Stimulated activated CD4-positive, alpha-beta T cell treated with anti-CD3 and anti-CD28 coated beads, Interleukin-12 subunit alpha, Interleukin-12 subunit beta, amount 100 ng/mL, for 24 hours (primary cell): Measurements from ENCODE around the gene LSM10.

Source experiments
- DNase-seq, 2 experiments: peaks; one replicate each; pipeline ENCODE4 v3.0.0-alpha.2; 2020; ENCODE audit warnings: low read depth in 2 of 2

The LSM10 gene

DNA sequence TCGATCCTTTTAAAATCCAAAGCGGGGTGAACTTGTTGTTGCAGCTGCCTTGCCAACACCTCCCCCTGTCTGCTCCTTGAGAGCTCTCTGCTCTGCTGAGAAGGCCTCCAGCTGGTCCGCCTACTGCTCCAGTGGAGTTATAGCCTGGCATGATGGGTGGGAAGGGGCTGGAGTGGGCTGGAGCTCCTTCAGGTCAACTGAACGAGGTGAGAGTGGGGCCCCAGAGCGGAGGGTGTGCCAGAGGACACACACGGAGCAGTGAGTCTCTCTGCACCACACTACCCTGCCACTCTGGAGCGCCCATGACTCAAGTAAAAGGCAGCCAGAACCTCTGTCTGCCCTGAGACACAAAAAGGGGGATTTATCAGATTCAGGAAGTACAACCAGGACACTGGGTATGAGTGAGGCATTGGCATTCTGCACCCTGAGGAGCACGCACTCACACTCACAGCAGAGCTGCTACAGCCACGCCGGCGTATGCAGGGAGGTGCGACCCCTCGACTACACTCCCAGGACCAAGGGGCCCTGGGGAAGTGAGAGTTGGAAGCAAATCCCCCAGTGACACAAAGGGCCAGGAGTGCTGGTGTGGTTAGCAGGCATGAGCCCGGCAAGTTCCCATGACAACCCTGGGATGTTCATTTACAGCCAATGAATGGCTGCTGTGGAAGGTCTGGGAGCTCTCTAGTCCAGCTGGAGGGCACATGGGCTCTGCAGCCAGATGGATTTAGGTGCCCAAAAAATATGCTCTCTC is 46.3 kb downstream of the LSM10 start:
- DNase-seq: no peak

DNA sequence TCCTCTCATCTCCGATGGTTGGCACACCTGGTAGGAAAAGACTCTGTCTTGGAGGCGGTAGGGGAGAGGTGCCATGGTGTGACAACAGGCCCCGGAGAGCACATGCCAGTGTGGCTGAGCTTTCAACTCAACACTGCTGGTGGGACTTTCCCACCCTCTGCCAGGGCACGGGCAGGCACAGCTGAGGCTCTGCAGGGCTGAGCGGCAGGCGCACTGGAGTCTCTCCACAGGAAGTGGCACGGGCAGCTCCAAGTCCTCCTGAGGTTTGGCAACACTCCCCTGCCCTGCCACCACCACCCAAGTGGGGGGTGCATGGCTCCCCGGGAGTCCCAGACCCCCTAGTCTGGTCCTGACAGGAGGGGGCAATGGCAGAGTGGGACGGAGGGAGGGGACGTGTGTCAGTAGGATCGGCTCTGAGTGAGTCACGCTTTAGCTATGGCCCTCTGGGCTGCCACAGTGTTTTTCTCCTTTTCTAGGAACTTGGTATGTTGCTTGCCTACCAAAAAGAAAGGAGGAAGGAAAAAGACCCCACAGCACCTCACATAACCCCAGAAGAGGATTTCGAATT is 47.0 kb downstream of the LSM10 start:
- no peak for DNase-seq

DNA sequence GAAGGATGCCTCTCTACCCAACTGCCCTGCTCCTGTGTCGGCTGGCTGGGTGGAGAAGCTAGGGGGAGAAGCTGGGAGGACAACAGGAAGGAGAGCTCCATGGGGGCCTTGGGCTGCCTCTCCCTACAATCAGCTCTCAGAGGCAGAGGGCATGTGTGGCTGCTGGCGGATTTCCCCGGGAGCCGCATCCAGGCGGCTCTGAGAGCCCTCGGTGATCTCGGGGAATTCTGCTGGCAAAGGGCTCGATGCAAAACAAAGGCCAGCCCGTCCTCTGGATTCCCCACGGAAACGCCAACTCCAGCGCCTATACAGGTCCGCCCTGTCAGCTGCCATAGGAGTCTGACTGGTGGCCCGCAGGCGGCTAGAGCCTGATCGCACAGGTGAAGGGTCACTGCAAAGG is 47.9 kb downstream of the LSM10 start:
- DNase-seq: no peak

DNA sequence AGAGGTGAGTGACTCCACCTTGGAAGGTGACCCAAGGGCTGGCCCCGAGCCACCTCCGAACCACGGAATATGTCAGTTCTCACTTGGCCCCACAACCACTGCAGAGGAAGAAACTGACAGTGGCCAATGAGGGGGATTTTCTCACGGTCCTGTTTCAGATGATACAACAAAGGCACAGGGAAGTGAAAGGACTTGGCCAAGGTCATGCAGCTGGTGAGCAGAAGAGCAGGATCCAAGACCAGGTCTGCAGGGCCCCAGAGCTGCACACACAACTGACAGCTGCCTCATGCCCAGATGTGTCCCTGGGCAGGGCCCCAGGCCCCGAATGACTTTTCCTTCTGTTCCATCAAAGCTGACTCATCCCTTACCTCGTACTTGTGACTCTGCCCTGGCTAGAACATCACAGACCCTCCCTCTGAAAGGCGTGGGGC is 48.5 kb downstream of the LSM10 start:
- DNase-seq: no peak

DNA sequence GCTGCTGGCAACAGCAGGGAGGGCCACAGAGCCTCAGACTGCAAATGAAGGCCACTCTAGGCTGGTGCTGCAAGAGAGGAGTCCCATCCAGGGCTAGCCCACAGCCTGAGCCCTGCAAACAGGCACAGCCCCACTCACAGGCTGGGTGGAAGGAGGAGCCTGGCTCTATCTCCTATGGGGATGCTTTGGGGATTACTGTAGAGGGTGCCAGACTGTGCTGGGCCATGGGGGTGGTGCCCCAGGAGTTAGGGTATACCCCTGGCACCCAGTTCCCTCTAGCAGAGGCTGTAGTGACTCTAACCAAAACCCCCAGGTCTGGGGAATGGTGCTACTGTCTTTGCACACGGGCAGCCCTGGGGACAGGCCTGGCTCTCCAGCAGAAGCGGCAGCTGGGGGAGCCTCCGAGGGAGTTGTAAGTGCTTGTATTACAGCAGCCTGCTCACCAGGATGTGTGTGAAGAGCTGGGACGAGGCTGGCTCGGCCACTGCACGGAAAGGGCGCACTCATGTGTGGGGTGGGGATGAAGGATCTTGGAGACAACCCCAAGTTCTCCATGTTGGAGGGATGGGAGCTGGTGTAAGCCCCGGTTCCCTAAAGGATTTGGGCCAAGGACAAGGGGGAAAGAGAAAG is 50.9 kb downstream of the LSM10 start:
- no peak for DNase-seq

DNA sequence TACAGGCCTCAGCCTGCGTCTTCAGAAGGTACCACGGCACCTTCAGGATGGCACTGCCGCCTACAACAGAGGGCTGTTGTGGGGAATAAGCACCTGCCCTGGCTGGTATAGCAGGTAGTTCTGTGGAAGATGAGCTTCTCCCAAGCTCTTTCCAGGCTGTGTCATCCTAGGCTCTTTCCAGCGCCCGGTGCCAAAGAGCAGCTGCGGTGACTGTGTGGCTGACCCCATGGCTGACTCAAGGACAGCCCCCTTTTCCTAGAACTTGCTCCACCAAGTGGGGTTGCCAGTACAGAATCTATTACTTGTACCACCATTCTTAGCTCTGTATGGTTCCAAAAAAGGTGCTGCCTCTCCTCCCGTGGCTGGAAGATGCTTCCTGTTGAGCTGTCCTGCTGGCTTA is 52.4 kb downstream of the LSM10 start:
- DNase-seq: no peak

DNA sequence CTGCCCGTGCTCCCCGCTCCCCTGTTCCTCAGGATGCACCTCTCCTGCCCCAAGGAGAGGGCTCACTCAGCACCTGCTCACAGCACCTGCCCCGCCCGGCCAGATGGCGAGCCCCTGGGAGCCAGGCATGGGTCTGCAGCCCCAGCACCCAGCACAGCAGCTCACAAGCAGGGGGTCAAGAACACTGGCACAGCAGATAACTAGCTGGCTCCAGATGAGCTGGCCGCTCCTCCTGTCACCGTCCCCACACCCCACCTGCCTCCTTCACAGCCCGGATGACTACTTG is 53.4 kb downstream of the LSM10 start:
- no peak for DNase-seq

DNA sequence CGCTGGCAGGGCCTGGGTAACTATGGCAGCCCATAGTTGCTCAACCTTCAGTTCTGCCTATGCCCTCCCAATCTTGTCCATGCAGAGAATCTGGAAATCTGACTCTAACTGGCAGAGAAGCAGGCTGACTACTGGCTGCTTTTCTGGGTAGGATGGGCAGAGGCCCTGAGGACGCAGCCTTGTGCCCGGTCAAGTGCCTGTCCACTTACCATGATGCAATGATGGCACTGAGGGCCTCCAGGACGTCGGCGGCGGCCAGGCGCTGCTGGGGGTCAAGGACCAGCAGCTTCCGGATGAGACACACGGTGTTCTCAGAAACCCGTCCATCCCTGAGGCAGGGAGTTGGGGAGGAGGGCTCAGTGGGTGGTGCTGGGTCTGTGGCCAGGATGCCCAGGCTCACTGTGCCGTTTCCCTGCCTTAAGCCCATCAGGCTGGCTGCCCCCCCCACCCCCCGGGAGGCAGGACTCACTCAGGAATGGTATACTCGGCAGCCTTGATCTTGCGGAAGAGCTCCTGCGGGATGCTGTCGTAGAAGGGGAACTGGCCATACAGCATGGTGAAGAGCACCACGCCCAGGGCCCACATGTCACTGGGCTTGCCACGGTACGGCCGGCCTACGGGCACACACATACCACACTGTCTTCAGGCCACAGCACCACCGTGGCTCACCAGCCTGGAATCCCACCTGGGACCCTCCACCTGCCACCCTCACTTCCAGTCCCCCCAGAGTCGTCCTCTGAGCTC is 53.9 kb downstream of the LSM10 start:
- no peak for DNase-seq
